ENCODE data around the gene OR5AR1.

The OR5AR1 gene

GRCh38 chr11:56700914-56701485, 37.5 kb downstream of the OR5AR1 start:
- H3K4me3 ChIP-seq (ENCODE audit: low read length): no peak overlapping the region
- no peak for DNase-seq (ENCODE audit: low read depth)
- TF ChIP-seq CTCF (conservative IDR thresholded peaks at IDR 0.05; ENCODE audit: low read depth, low read length): no peak

GRCh38 chr11:56705784-56706396, 42.4 kb downstream of the OR5AR1 start:
- TF ChIP-seq CTCF (conservative IDR thresholded peaks at IDR 0.05; ENCODE audit: low read depth, low read length): no peak
- DNase-seq (ENCODE audit: low read depth): no peak
- H3K4me3 ChIP-seq (ENCODE audit: low read length): no peak overlapping the region

- H3K4me3 ChIP-seq (ENCODE audit: low read length): no peak overlapping the region
- no peak for TF ChIP-seq CTCF (conservative IDR thresholded peaks at IDR 0.05; ENCODE audit: low read depth, low read length)
- no peak for DNase-seq (ENCODE audit: low read depth)
These were observed 43.0 kb downstream of the OR5AR1 start for GRCh38 chr11:56706486-56706885.

GRCh38 chr11:56714206-56714605, 50.7 kb downstream of the OR5AR1 start:
- H3K4me3 ChIP-seq (ENCODE audit: low read length): no peak overlapping the region
- TF ChIP-seq CTCF (conservative IDR thresholded peaks at IDR 0.05; ENCODE audit: low read depth, low read length): no peak
- no peak for DNase-seq (ENCODE audit: low read depth)
